Measurements from ENCODE around the gene CNDP1. TPM values are rescaled to one million over a fixed set of nuclear protein-coding genes. Genes with fewer than 3 reads are reported as not detected.
"Not testable (repeated sequence)": the region's sequence is repeated elsewhere in the genome, so short reads cannot be mapped to it uniquely, and the experiment has no call there.

The CNDP1 gene
- total and polyA plus RNA-seq, 4 donors: 0.61 to 2.4 (median 1.2) TPM

GRCh38 chr18:74551936-74552555 lies 17.7 kb downstream of the CNDP1 start:
- peaks cover 11% of the 10 kb centered on the region for H3K9me3 ChIP-seq (ENCODE audit: control insufficient read depth, insufficient read depth, low read length)
- no peaks in the 10 kb centered on the region for H3K4me1 ChIP-seq (ENCODE audit: control insufficient read depth, insufficient read depth, low read length)
- no peaks in the 10 kb centered on the region for H3K36me3 ChIP-seq (ENCODE audit: control insufficient read depth, insufficient read depth, low read length)
- DNase-seq (ENCODE audit: low read depth in 4 of 6, low spot score in 6 of 6): peak; percentile 36 to 92 (median 60)
- H3K27ac ChIP-seq (ENCODE audit: low read depth, low read length): no peak overlapping the region
- 10% methylated on average over 2 of the region's 5 CpGs for WGBS (ENCODE audit: insufficient coverage)
- H3K27me3 ChIP-seq (ENCODE audit: control insufficient read depth, insufficient read depth, low read length): no peaks in the 10 kb centered on the region
- H3K4me3 ChIP-seq (ENCODE audit: low read depth, low read length): no peak overlapping the region

DNA sequence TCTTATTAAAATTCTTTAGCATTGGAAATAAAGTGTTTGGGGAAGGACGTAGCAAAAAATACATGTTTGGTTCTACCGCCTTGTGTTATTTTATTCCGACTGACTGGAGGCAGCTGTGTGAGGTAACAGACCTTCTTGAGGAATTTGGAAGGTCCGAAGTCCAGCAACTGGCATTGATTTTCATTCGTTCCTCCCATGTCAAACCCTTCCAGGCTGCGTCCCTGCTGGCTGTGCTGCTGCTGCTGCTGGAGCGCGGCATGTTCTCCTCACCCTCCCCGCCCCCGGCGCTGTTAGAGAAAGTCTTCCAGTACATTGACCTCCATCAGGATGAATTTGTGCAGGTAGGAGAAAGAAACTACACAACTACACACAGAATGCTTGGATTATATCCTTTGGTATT lies 21.8 kb downstream of the CNDP1 start:
- Histone ChIP-seq H3K36me3 (ENCODE audit: control insufficient read depth, insufficient read depth, low read length) (no peaks in the 10 kb centered on the region), H3K9me3 (ENCODE audit: control insufficient read depth, insufficient read depth, low read length) (no peaks in the 10 kb centered on the region), H3K27me3 (ENCODE audit: control insufficient read depth, insufficient read depth, low read length) (no peaks in the 10 kb centered on the region), H3K4me1 (ENCODE audit: control insufficient read depth, insufficient read depth, low read length) (no peaks in the 10 kb centered on the region), H3K4me3 (ENCODE audit: low read depth, low read length) (no peak overlapping the region), H3K27ac (ENCODE audit: low read depth, low read length) (no peak overlapping the region)
- DNase-seq (ENCODE audit: low read depth in 4 of 6, low spot score in 6 of 6): no peak
- WGBS (ENCODE audit: insufficient coverage): 92% methylated on average over 5 of the region's 11 CpGs

GRCh38 chr18:74558096-74558495 lies 23.8 kb downstream of the CNDP1 start:
- H3K36me3 ChIP-seq (ENCODE audit: control insufficient read depth, insufficient read depth, low read length): no peaks in the 10 kb centered on the region
- no peaks in the 10 kb centered on the region for H3K9me3 ChIP-seq (ENCODE audit: control insufficient read depth, insufficient read depth, low read length)
- H3K4me1 ChIP-seq (ENCODE audit: control insufficient read depth, insufficient read depth, low read length): no peaks in the 10 kb centered on the region
- no peak overlapping the region for H3K4me3 ChIP-seq (ENCODE audit: low read depth, low read length)
- no peak for DNase-seq (ENCODE audit: low read depth in 4 of 6, low spot score in 6 of 6)
- WGBS (ENCODE audit: insufficient coverage): no CpG with 5 or more reads among the region's 4 CpGs
- no peaks in the 10 kb centered on the region for H3K27me3 ChIP-seq (ENCODE audit: control insufficient read depth, insufficient read depth, low read length)
- no peak overlapping the region for H3K27ac ChIP-seq (ENCODE audit: low read depth, low read length)

DNA sequence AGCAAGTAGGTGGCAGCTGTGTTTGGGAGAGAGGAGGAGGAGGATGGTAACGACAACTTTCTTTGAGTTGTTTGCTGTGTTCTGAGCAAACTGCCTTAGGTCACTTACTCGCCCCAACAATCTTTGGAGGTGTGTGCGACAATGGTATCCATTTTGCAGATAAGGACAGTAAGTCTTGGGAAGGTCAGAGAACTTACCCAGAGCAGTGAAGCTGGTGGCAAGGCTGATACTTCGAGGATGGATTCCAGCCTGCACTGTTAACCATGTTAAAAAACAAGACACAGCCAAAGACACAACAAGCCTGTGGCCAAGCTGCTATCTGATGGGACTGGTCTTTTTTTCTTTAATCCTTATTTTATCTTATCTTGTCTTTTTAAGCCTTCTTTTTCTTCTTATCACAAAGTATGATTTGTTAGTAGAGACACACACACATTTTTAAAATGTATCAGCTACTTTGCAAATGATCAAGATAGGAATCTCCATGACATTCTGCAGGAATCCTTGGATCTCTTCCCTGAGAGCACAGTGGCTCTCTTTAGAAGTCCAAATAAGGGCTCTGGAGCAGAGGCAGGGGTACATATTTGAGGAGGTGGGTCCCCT lies 27.9 kb downstream of the CNDP1 start:
- Histone ChIP-seq H3K36me3 (ENCODE audit: control insufficient read depth, insufficient read depth, low read length) (no peaks in the 10 kb centered on the region), H3K4me3 (ENCODE audit: low read depth, low read length) (no peak overlapping the region), H3K9me3 (ENCODE audit: control insufficient read depth, insufficient read depth, low read length) (peaks cover 3% of the 10 kb centered on the region), H3K4me1 (ENCODE audit: control insufficient read depth, insufficient read depth, low read length) (no peaks in the 10 kb centered on the region), H3K27me3 (ENCODE audit: control insufficient read depth, insufficient read depth, low read length) (no peaks in the 10 kb centered on the region), H3K27ac (ENCODE audit: low read depth, low read length) (no peak overlapping the region)
- no peak for DNase-seq (ENCODE audit: low read depth in 4 of 6, low spot score in 6 of 6)
- WGBS (ENCODE audit: insufficient coverage): 71% methylated on average over 3 of the region's 4 CpGs

DNA sequence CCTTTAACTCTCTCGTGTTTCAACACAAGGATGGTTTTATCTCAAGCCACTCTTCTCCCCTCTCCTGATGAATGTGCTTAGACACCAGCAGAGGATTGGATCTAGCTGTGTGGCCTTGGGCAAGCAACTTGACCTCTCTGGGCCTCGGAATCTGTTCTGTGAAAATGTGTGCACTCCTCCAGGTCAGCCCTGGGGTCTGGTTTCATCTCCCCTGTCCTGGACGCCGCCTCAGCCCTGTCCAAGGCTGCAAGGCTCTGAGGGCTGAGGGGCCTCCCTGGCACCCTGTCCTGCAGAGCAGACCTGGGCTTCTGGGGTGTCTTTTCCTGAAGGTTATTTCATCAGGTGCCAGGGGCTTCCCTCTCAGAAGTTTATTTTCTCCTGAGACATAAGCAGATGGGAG lies 28.5 kb downstream of the CNDP1 start:
- Histone ChIP-seq H3K27me3 (ENCODE audit: control insufficient read depth, insufficient read depth, low read length) (no peaks in the 10 kb centered on the region), H3K9me3 (ENCODE audit: control insufficient read depth, insufficient read depth, low read length) (peaks cover 3% of the 10 kb centered on the region), H3K4me3 (ENCODE audit: low read depth, low read length) (no peak overlapping the region), H3K27ac (ENCODE audit: low read depth, low read length) (no peak overlapping the region), H3K4me1 (ENCODE audit: control insufficient read depth, insufficient read depth, low read length) (no peaks in the 10 kb centered on the region), H3K36me3 (ENCODE audit: control insufficient read depth, insufficient read depth, low read length) (no peaks in the 10 kb centered on the region)
- 96% methylated on average over 3 of the region's 4 CpGs for WGBS (ENCODE audit: insufficient coverage)
- no peak for DNase-seq (ENCODE audit: low read depth in 4 of 6, low spot score in 6 of 6)

GRCh38 chr18:74563999-74564398 lies 29.7 kb downstream of the CNDP1 start:
- Histone ChIP-seq H3K36me3 (ENCODE audit: control insufficient read depth, insufficient read depth, low read length) (no peaks in the 10 kb centered on the region), H3K27ac (ENCODE audit: low read depth, low read length) (no peak overlapping the region), H3K4me1 (ENCODE audit: control insufficient read depth, insufficient read depth, low read length) (no peaks in the 10 kb centered on the region)

GRCh38 chr18:74565164-74565563 lies 30.9 kb downstream of the CNDP1 start:
- H3K4me1 ChIP-seq (ENCODE audit: control insufficient read depth, insufficient read depth, low read length); H3K27ac ChIP-seq (ENCODE audit: low read depth, low read length); DNase-seq (ENCODE audit: low read depth in 4 of 6, low spot score in 6 of 6); H3K36me3 ChIP-seq (ENCODE audit: control insufficient read depth, insufficient read depth, low read length); H3K4me3 ChIP-seq (ENCODE audit: low read depth, low read length); H3K27me3 ChIP-seq (ENCODE audit: control insufficient read depth, insufficient read depth, low read length); H3K9me3 ChIP-seq (ENCODE audit: control insufficient read depth, insufficient read depth, low read length): not testable (repeated sequence)
- WGBS (ENCODE audit: insufficient coverage): no CpG with 5 or more reads among the region's 1 CpG

More at GRCh38 chr18:74563999-74564398, 29.7 kb downstream of the CNDP1 start:
- no CpG with 5 or more reads among the region's 3 CpGs for WGBS (ENCODE audit: insufficient coverage)
- Histone ChIP-seq H3K27me3 (ENCODE audit: control insufficient read depth, insufficient read depth, low read length) (no peaks in the 10 kb centered on the region), H3K4me3 (ENCODE audit: low read depth, low read length) (no peak overlapping the region), H3K9me3 (ENCODE audit: control insufficient read depth, insufficient read depth, low read length) (peaks cover 3% of the 10 kb centered on the region)
- peak in 1 of 6 donors; percentile 8 for DNase-seq (ENCODE audit: low read depth in 4 of 6, low spot score in 6 of 6)

GRCh38 chr18:74565993-74566392 lies 31.7 kb downstream of the CNDP1 start:
- not testable (repeated sequence) for H3K4me3 ChIP-seq (ENCODE audit: low read depth, low read length); H3K9me3 ChIP-seq (ENCODE audit: control insufficient read depth, insufficient read depth, low read length); H3K4me1 ChIP-seq (ENCODE audit: control insufficient read depth, insufficient read depth, low read length); H3K27ac ChIP-seq (ENCODE audit: low read depth, low read length); DNase-seq (ENCODE audit: low read depth in 4 of 6, low spot score in 6 of 6); H3K36me3 ChIP-seq (ENCODE audit: control insufficient read depth, insufficient read depth, low read length); H3K27me3 ChIP-seq (ENCODE audit: control insufficient read depth, insufficient read depth, low read length)
- WGBS (ENCODE audit: insufficient coverage): 64% methylated on average over 2 of the region's 3 CpGs

GRCh38 chr18:74567822-74568221 lies 33.5 kb downstream of the CNDP1 start:
- Histone ChIP-seq H3K36me3 (ENCODE audit: control insufficient read depth, insufficient read depth, low read length) (no peaks in the 10 kb centered on the region), H3K4me1 (ENCODE audit: control insufficient read depth, insufficient read depth, low read length) (no peaks in the 10 kb centered on the region), H3K27ac (ENCODE audit: low read depth, low read length) (no peak overlapping the region), H3K9me3 (ENCODE audit: control insufficient read depth, insufficient read depth, low read length) (peaks cover 3% of the 10 kb centered on the region), H3K4me3 (ENCODE audit: low read depth, low read length) (no peak overlapping the region), H3K27me3 (ENCODE audit: control insufficient read depth, insufficient read depth, low read length) (no peaks in the 10 kb centered on the region)
- WGBS (ENCODE audit: insufficient coverage): 87% methylated on average over 3 of the region's 7 CpGs
- no peak for DNase-seq (ENCODE audit: low read depth in 4 of 6, low spot score in 6 of 6)

GRCh38 chr18:74569401-74569800 lies 35.1 kb downstream of the CNDP1 start:
- Histone ChIP-seq H3K36me3 (ENCODE audit: control insufficient read depth, insufficient read depth, low read length) (no peaks in the 10 kb centered on the region), H3K27me3 (ENCODE audit: control insufficient read depth, insufficient read depth, low read length) (no peaks in the 10 kb centered on the region)

More at GRCh38 chr18:74569401-74569800, 35.1 kb downstream of the CNDP1 start:
- WGBS (ENCODE audit: insufficient coverage): 93% methylated on average over 3 of the region's 4 CpGs
- DNase-seq (ENCODE audit: low read depth in 4 of 6, low spot score in 6 of 6): no peak
- Histone ChIP-seq H3K4me3 (ENCODE audit: low read depth, low read length) (no peak overlapping the region), H3K27ac (ENCODE audit: low read depth, low read length) (no peak overlapping the region), H3K4me1 (ENCODE audit: control insufficient read depth, insufficient read depth, low read length) (no peaks in the 10 kb centered on the region), H3K9me3 (ENCODE audit: control insufficient read depth, insufficient read depth, low read length) (peaks cover 3% of the 10 kb centered on the region)
